ENCODE measurements around the gene SIX1.

Gene SIX1

GRCh38 chr14:60658909-60659585 lies 9.8 kb upstream of the SIX1 start (continued):
- TF ChIP-seq ZNF549 (tag by site-specific recombination; IDR thresholded peaks at IDR 0.05), result no peak
- no peak for TF ChIP-seq ZNF544 (tag by site-specific recombination; IDR thresholded peaks at IDR 0.05)
- no peak for TF ChIP-seq ZNF792 (tag by site-specific recombination; IDR thresholded peaks at IDR 0.05)
- peak; percentile 54; the same call in 1 of the 2 replicates for TF ChIP-seq ZNF10 (tag by site-specific recombination; IDR thresholded peaks at IDR 0.05)
- TF ChIP-seq ZNF223 (tag by site-specific recombination; IDR thresholded peaks at IDR 0.05), result no peak
- no peak for TF ChIP-seq ZNF529 (tag by site-specific recombination; IDR thresholded peaks at IDR 0.05; ENCODE audit: insufficient replicate concordance)
- TF ChIP-seq ZNF211 (tag by site-specific recombination; IDR thresholded peaks at IDR 0.05; ENCODE audit: low read depth), result no peak
- peak; percentile 24; the same call in 1 of the 2 replicates for TF ChIP-seq ZNF341 (tag by site-specific recombination; IDR thresholded peaks at IDR 0.05; ENCODE audit: low read depth)
- TF ChIP-seq ZNF121 (tag by site-specific recombination; IDR thresholded peaks at IDR 0.05), result no peak
- TF ChIP-seq ZBTB6 (tag by site-specific recombination; IDR thresholded peaks at IDR 0.05), result no peak
- TF ChIP-seq HIC1 (tag by site-specific recombination; IDR thresholded peaks at IDR 0.05), result peak; percentile 76; the same call in 1 of the 2 replicates
- no peak for TF ChIP-seq ZNF610 (tag by site-specific recombination; IDR thresholded peaks at IDR 0.05; ENCODE audit: borderline replicate concordance)
- TF ChIP-seq FEZF1 (tag by site-specific recombination; IDR thresholded peaks at IDR 0.05), result peak; percentile 97
- no peak for TF ChIP-seq ZNF133 (tag by site-specific recombination; IDR thresholded peaks at IDR 0.05)
- TF ChIP-seq ZNF600 (tag by site-specific recombination; IDR thresholded peaks at IDR 0.05), result no peak
- no peak for TF ChIP-seq ZNF521 (tag by site-specific recombination; IDR thresholded peaks at IDR 0.05)
- no peak for TF ChIP-seq ZBTB7A (tag by site-specific recombination; IDR thresholded peaks at IDR 0.05; ENCODE audit: low read depth)
- no peak for TF ChIP-seq ZNF112 (tag by site-specific recombination; IDR thresholded peaks at IDR 0.05)
- no peak for TF ChIP-seq ZNF292 (tag by site-specific recombination; IDR thresholded peaks at IDR 0.05; ENCODE audit: borderline replicate concordance, low read depth)
- TF ChIP-seq ZNF19 (tag by site-specific recombination; IDR thresholded peaks at IDR 0.05; ENCODE audit: low read depth), result 0 out of 2 replicates have a peak, but pooled peaks have one; percentile 28
- TF ChIP-seq ZNF362 (tag by site-specific recombination; IDR thresholded peaks at IDR 0.05), result peak; percentile 87; the same call in 1 of the 2 replicates
- TF ChIP-seq ZBTB20 (tag by site-specific recombination; IDR thresholded peaks at IDR 0.05), result no peak
- no peak for TF ChIP-seq ZNF404 (tag by site-specific recombination; IDR thresholded peaks at IDR 0.05)
- TF ChIP-seq KLF9 (tag by site-specific recombination; IDR thresholded peaks at IDR 0.05; ENCODE audit: low read depth), result no peak
- no peak for TF ChIP-seq ZNF571 (tag by site-specific recombination; IDR thresholded peaks at IDR 0.05)
- no peak for TF ChIP-seq ZNF148 (tag by site-specific recombination; IDR thresholded peaks at IDR 0.05; ENCODE audit: borderline replicate concordance)
- no peak for TF ChIP-seq ZNF350 (tag by site-specific recombination; IDR thresholded peaks at IDR 0.05)
- TF ChIP-seq ZNF2 (tag by site-specific recombination; IDR thresholded peaks at IDR 0.05), result no peak
- no peak for TF ChIP-seq SALL2 (tag by site-specific recombination; IDR thresholded peaks at IDR 0.05; ENCODE audit: borderline replicate concordance)
- no peak for TF ChIP-seq ZSCAN18 (tag by site-specific recombination; IDR thresholded peaks at IDR 0.05)
- TF ChIP-seq PRDM6 (tag by site-specific recombination; IDR thresholded peaks at IDR 0.05), result peak; percentile 97
